Measurements from ENCODE around the gene STAC2. TPM values are rescaled to one million over a fixed set of nuclear protein-coding genes. Genes with fewer than 3 reads are reported as not detected.

Gene STAC2
- total RNA-seq, 1 experiment from 2014 or later = not detected

DNA sequence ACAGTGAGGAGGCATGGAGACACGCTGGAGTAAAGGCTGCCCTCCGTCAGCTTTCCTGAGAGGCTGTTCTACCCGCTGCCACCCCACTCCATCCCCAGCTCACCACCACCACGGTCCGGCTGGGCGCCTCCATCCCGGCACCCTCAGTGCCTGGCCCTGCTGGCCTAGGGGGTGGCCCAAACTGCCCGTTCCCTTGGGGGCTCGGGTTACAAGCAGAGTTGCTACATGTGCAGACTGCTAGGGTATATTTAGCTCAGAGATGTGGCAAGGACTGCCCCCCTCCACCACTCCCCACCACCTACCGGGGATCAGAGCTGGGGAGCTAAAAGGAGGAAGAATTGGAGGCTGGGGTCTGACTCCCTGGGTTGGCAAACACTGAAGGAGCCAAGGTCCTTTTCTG is 32.4 kb downstream of the STAC2 start:
- DNase-seq = no peak

DNA sequence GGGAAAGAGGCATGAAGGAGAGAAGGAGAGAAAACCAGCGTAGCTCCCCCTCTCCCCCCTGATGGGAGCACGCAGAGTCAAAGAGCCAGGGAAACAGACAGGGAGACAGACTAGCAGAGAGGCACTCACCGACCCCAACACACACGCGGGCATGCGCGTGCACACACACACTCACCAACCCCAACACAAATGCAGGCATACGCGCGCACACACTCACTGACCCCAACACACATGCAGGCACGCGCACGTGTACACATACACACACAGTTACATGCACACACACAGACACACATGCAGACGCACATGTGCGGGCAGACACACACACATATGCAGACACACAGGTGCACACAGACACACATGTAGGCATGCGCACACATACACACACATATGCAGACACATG is 32.8 kb downstream of the STAC2 start:
- H4K20me1 ChIP-seq (ENCODE audit: insufficient read depth, low read depth, low read length) = peaks cover 8% of the 10 kb centered on the region; the same call in 1 of the 2 replicates
- H3K4me3 ChIP-seq (ENCODE audit: low read length) = no peak overlapping the region
- no peak for DNase-seq
- peaks cover 34% of the 10 kb centered on the region for H3K4me1 ChIP-seq (ENCODE audit: low read length)
- no peaks in the 10 kb centered on the region for H3K27me3 ChIP-seq (ENCODE audit: low read length)
- H3K9me2 ChIP-seq (replicated peaks; ENCODE audit: insufficient read depth, low read length) = no peaks in the 10 kb centered on the region
- H2AFZ ChIP-seq (ENCODE audit: low read length) = no peak overlapping the region
- no peak overlapping the region for H3K27ac ChIP-seq (ENCODE audit: low read length)
- no peaks in the 10 kb centered on the region for H3K9me3 ChIP-seq (ENCODE audit: low read length)
- H3K79me2 ChIP-seq (ENCODE audit: low read length) = peaks cover 42% of the 10 kb centered on the region
- no peak overlapping the region for H3K4me2 ChIP-seq (ENCODE audit: low read depth, low read length, poor library complexity, severe bottlenecking)
- no peak overlapping the region for H3K9ac ChIP-seq (ENCODE audit: low read length)
- H3K36me3 ChIP-seq (ENCODE audit: insufficient read depth, low read length) = peaks cover 15% of the 10 kb centered on the region

More for the DNA sequence above, 32.4 kb downstream of the STAC2 start:
- Histone ChIP-seq H4K20me1 (ENCODE audit: insufficient read depth, low read depth, low read length) (peaks cover 8% of the 10 kb centered on the region; the same call in 1 of the 2 replicates), H3K9ac (ENCODE audit: low read length) (no peak overlapping the region), H3K36me3 (ENCODE audit: insufficient read depth, low read length) (peaks cover 15% of the 10 kb centered on the region), H3K27ac (ENCODE audit: low read length) (no peak overlapping the region), H2AFZ (ENCODE audit: low read length) (no peak overlapping the region), H3K4me2 (ENCODE audit: low read depth, low read length, poor library complexity, severe bottlenecking) (no peak overlapping the region), H3K79me2 (ENCODE audit: low read length) (peaks cover 42% of the 10 kb centered on the region), H3K4me3 (ENCODE audit: low read length) (no peak overlapping the region), H3K27me3 (ENCODE audit: low read length) (no peaks in the 10 kb centered on the region), H3K9me3 (ENCODE audit: low read length) (no peaks in the 10 kb centered on the region), H3K9me2 (replicated peaks; ENCODE audit: insufficient read depth, low read length) (no peaks in the 10 kb centered on the region), H3K4me1 (ENCODE audit: low read length) (peaks cover 39% of the 10 kb centered on the region)

DNA sequence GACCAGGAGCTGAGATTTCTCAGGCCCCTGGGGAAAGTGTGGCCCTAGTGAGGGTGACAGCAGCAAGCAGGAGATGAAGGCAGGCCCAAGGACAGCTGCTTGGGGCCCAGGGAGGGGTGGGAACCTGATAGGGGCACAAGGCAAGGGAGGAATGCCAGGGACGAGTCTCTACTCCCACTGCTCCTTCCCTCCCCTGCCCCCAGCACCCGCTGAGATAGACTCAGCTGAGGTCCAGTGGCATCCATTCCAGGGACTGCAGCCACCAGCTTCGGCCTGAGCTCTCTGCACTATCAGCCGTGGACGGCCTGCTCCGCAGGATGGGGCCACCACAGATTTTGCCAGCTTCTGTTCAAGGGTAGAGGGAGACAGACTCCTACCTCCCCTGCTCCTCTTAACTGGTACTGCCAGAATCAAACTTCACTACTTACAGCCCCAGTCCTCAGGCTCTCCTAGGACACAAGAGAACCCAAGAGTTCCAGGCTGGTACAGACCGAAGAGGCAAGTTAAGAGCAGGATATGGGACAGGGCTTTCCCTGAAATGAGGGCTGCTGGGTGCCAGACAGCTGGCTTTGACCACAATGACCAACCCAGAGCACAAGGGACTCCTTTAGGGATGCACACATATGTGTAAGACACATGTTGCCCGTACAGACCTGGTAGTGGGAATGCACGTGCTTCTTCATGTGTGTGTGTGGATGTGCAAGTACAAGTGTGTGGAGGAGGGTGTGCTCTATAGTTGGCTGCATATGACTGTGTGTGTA is 33.8 kb downstream of the STAC2 start:
- H3K9me2 ChIP-seq (replicated peaks; ENCODE audit: insufficient read depth, low read length) = no peaks in the 10 kb centered on the region
- no peaks in the 10 kb centered on the region for H3K27me3 ChIP-seq (ENCODE audit: low read length)
- no peak overlapping the region for H3K9ac ChIP-seq (ENCODE audit: low read length)
- H2AFZ ChIP-seq (ENCODE audit: low read length) = no peak overlapping the region
- no peak for DNase-seq
- peaks cover 19% of the 10 kb centered on the region for H3K36me3 ChIP-seq (ENCODE audit: insufficient read depth, low read length)
- H3K79me2 ChIP-seq (ENCODE audit: low read length) = peaks cover 38% of the 10 kb centered on the region
- no peak overlapping the region for H3K4me3 ChIP-seq (ENCODE audit: low read length)
- no peaks in the 10 kb centered on the region for H3K9me3 ChIP-seq (ENCODE audit: low read length)
- H3K4me1 ChIP-seq (ENCODE audit: low read length) = peaks cover 33% of the 10 kb centered on the region
- H4K20me1 ChIP-seq (ENCODE audit: insufficient read depth, low read depth, low read length) = peaks cover 8% of the 10 kb centered on the region; the same call in 1 of the 2 replicates
- no peak overlapping the region for H3K27ac ChIP-seq (ENCODE audit: low read length)
- no peak overlapping the region for H3K4me2 ChIP-seq (ENCODE audit: low read depth, low read length, poor library complexity, severe bottlenecking)

DNA sequence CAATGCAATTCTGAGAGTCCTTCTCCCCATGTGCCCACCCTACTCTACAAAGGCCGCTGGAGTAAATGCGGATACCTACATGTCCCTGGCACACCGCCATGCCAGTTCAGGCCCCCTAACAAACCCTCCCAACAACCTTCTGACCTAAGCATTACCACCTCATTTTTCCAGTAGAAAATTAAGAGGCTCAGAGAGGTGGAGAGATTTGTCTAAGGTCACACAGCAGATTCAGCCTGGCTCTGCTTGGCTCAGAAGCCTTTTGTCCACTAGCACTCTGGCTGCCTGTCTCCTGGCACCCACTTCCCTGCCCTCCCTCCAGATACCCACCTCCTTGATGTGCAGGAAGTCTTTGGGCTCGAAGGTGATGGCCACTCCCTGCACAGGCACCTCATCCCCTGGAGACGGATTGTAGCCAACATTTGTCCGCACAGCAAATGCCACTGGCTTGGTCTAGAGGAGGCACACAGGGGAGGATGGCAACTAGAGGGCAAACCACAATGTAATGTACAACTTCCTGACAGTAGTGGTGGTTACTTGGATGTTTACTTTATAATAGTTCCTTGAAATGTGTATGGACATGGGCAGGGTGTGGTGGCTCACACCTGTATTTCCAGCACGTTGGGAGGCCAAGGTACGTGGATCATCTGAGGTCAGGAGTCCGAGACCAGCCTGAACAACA is 38.5 kb downstream of the STAC2 start:
- no peak overlapping the region for H3K4me3 ChIP-seq (ENCODE audit: low read length)
- peaks cover 30% of the 10 kb centered on the region for H3K36me3 ChIP-seq (ENCODE audit: insufficient read depth, low read length)
- H2AFZ ChIP-seq (ENCODE audit: low read length) = no peak overlapping the region
- no peaks in the 10 kb centered on the region for H3K27me3 ChIP-seq (ENCODE audit: low read length)
- H3K9ac ChIP-seq (ENCODE audit: low read length) = no peak overlapping the region
- no peaks in the 10 kb centered on the region for H3K79me2 ChIP-seq (ENCODE audit: low read length)
- no peak overlapping the region for H3K4me2 ChIP-seq (ENCODE audit: low read depth, low read length, poor library complexity, severe bottlenecking)
- no peaks in the 10 kb centered on the region for H3K9me2 ChIP-seq (replicated peaks; ENCODE audit: insufficient read depth, low read length)
- no peaks in the 10 kb centered on the region for H4K20me1 ChIP-seq (ENCODE audit: insufficient read depth, low read depth, low read length)
- DNase-seq = no peak
- no peaks in the 10 kb centered on the region for H3K9me3 ChIP-seq (ENCODE audit: low read length)
- no peak overlapping the region for H3K27ac ChIP-seq (ENCODE audit: low read length)
- H3K4me1 ChIP-seq (ENCODE audit: low read length) = no peaks in the 10 kb centered on the region

DNA sequence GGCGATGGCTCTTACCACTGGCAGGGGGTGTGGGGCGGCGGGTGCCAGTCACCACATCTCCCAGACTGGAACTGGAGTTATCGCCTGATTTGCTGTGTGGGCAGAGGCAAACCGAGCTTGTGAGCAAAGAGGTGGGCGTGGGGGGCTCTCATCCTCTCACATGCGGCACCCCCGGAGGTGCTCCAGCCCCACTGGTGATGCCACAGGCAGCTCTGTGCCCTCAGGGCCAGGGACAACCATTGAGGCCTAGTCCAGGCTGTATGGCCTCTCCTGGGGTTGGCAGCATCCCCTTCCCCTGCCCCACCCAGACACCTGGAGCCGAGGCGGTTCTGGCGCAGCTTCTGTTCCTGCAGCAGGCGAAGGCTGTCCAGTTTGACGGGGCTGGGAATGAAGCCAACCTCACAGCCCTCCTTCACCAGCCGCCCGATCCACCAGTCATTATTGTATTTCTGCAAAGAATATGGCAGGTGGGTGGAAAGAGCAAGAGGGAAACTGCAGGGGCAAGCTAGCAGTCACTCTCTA is 39.2 kb downstream of the STAC2 start:
- no peaks in the 10 kb centered on the region for H4K20me1 ChIP-seq (ENCODE audit: insufficient read depth, low read depth, low read length)
- no peaks in the 10 kb centered on the region for H3K79me2 ChIP-seq (ENCODE audit: low read length)
- no peak overlapping the region for H3K4me3 ChIP-seq (ENCODE audit: low read length)
- peaks cover 24% of the 10 kb centered on the region for H3K36me3 ChIP-seq (ENCODE audit: insufficient read depth, low read length)
- no peak overlapping the region for H3K4me2 ChIP-seq (ENCODE audit: low read depth, low read length, poor library complexity, severe bottlenecking)
- no peaks in the 10 kb centered on the region for H3K9me3 ChIP-seq (ENCODE audit: low read length)
- H3K9me2 ChIP-seq (replicated peaks; ENCODE audit: insufficient read depth, low read length) = no peaks in the 10 kb centered on the region
- no peaks in the 10 kb centered on the region for H3K4me1 ChIP-seq (ENCODE audit: low read length)
- no peak overlapping the region for H3K27ac ChIP-seq (ENCODE audit: low read length)
- H3K27me3 ChIP-seq (ENCODE audit: low read length) = no peaks in the 10 kb centered on the region
- no peak overlapping the region for H2AFZ ChIP-seq (ENCODE audit: low read length)
- H3K9ac ChIP-seq (ENCODE audit: low read length) = no peak overlapping the region
- no peak for DNase-seq

DNA sequence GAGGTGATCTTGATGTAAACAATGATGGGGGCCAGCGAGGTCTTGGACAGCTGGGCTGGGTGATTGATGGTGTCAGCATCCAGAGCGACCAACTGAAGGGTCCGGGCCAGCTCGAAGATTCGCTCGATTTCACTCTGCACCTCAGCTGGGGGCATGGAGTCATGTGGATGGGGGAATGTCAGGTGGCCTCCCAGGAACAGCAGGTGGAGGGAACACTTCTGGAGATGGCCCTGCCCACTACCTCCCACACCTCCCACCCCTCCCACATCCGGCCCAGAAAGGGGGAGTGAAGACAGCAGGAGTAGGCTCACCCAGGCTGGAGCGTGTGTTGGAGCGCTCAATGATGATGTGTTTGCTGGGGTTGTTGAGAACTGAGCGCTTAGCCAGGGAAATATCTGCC is 42.0 kb downstream of the STAC2 start:
- H4K20me1 ChIP-seq (ENCODE audit: insufficient read depth, low read depth, low read length) = no peaks in the 10 kb centered on the region
- no peaks in the 10 kb centered on the region for H3K79me2 ChIP-seq (ENCODE audit: low read length)
- no peaks in the 10 kb centered on the region for H3K9me3 ChIP-seq (ENCODE audit: low read length)
- no peaks in the 10 kb centered on the region for H3K9me2 ChIP-seq (replicated peaks; ENCODE audit: insufficient read depth, low read length)
- DNase-seq = no peak
- peaks cover 23% of the 10 kb centered on the region for H3K36me3 ChIP-seq (ENCODE audit: insufficient read depth, low read length)
- no peak overlapping the region for H3K4me2 ChIP-seq (ENCODE audit: low read depth, low read length, poor library complexity, severe bottlenecking)
- no peak overlapping the region for H3K27ac ChIP-seq (ENCODE audit: low read length)
- H3K4me3 ChIP-seq (ENCODE audit: low read length) = no peak overlapping the region
- H3K4me1 ChIP-seq (ENCODE audit: low read length) = no peaks in the 10 kb centered on the region
- no peaks in the 10 kb centered on the region for H3K27me3 ChIP-seq (ENCODE audit: low read length)
- no peak overlapping the region for H3K9ac ChIP-seq (ENCODE audit: low read length)
- H2AFZ ChIP-seq (ENCODE audit: low read length) = no peak overlapping the region

DNA sequence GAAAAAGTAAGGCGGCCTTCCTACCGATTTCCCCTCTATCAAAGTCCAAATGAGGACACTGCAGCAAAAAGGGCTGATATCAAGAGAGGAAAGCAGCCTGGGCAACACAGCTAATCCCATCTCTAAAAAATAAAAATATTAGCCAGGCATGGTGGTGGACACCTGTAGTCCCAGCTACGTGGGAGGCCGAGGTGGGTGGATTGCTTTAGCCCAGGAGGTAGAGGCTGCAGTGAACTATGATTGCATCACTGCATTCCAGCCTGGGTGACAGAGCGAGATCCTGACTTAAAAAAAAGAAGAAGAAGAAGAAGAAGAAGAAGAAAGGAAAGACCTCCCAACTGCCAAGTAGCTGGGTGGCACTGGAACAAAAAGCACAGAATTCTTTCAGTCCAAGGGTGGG is 42.7 kb downstream of the STAC2 start:
- no peak overlapping the region for H2AFZ ChIP-seq (ENCODE audit: low read length)
- H3K9me3 ChIP-seq (ENCODE audit: low read length) = no peaks in the 10 kb centered on the region
- H3K4me3 ChIP-seq (ENCODE audit: low read length) = no peak overlapping the region
- H3K4me1 ChIP-seq (ENCODE audit: low read length) = no peaks in the 10 kb centered on the region
- no peaks in the 10 kb centered on the region for H3K79me2 ChIP-seq (ENCODE audit: low read length)
- DNase-seq = no peak
- H3K9ac ChIP-seq (ENCODE audit: low read length) = no peak overlapping the region
- H3K36me3 ChIP-seq (ENCODE audit: insufficient read depth, low read length) = peaks cover 24% of the 10 kb centered on the region
- no peak overlapping the region for H3K27ac ChIP-seq (ENCODE audit: low read length)
- H3K27me3 ChIP-seq (ENCODE audit: low read length) = no peaks in the 10 kb centered on the region
- no peaks in the 10 kb centered on the region for H4K20me1 ChIP-seq (ENCODE audit: insufficient read depth, low read depth, low read length)
- no peak overlapping the region for H3K4me2 ChIP-seq (ENCODE audit: low read depth, low read length, poor library complexity, severe bottlenecking)
- H3K9me2 ChIP-seq (replicated peaks; ENCODE audit: insufficient read depth, low read length) = no peaks in the 10 kb centered on the region

DNA sequence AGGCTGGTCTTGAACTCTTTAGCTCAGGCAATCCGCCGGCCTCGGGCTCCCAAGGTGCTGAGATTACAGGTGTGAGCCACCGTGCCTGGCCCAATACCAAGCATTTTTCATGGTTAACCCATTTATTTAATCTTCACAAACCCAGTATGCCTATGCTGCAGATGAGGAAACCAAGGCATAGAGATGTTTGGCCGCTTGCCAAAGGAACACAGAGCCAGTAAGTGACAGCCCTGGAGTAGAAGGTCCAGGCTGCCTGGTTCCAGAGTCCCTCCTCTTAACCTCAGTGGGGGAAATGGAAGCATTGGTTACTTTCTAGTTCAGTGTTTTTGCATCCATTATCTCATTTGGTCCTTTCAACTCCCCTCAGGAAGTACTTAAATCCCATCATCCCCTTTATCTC is 44.4 kb downstream of the STAC2 start:
- H3K4me3 ChIP-seq (ENCODE audit: low read length) = no peak overlapping the region

More for the DNA sequence above, 44.4 kb downstream of the STAC2 start:
- no peaks in the 10 kb centered on the region for H3K9me3 ChIP-seq (ENCODE audit: low read length)
- no peak for DNase-seq
- H3K27ac ChIP-seq (ENCODE audit: low read length) = no peak overlapping the region
- H3K9me2 ChIP-seq (replicated peaks; ENCODE audit: insufficient read depth, low read length) = no peaks in the 10 kb centered on the region
- no peak overlapping the region for H2AFZ ChIP-seq (ENCODE audit: low read length)
- peaks cover 4% of the 10 kb centered on the region; the same call in 1 of the 2 replicates for H4K20me1 ChIP-seq (ENCODE audit: insufficient read depth, low read depth, low read length)
- H3K9ac ChIP-seq (ENCODE audit: low read length) = no peak overlapping the region
- H3K36me3 ChIP-seq (ENCODE audit: insufficient read depth, low read length) = peaks cover 29% of the 10 kb centered on the region
- H3K4me1 ChIP-seq (ENCODE audit: low read length) = peaks cover 14% of the 10 kb centered on the region
- no peaks in the 10 kb centered on the region for H3K27me3 ChIP-seq (ENCODE audit: low read length)
- no peaks in the 10 kb centered on the region for H3K79me2 ChIP-seq (ENCODE audit: low read length)
- H3K4me2 ChIP-seq (ENCODE audit: low read depth, low read length, poor library complexity, severe bottlenecking) = no peak overlapping the region

All from Karpas-422 (cell line).